Measurements from ENCODE around the gene NT5C2.

DNA sequence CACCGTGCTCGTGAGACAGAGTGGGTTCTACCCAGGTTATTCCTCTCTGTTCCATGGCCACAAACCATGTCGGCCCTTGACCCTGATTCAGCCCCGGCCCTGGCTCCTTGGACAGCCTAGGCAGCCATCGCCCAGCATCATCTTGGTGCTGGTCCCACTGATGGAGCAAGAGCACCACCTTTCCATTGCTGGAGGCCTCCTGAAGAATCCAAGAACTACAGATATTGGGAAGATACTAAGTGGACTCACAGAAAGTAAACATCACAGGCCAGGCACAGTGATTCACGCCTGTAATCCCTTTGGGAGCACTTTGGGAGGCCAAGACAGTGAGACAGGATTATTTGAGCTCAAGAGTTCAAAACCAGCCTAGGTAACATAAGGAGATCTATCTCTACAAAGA is 125.1 kb downstream of the NT5C2 start:
- TF ChIP-seq ZNF70 (CRISPR knock-in tag; IDR thresholded peaks at IDR 0.05): no peak
- TF ChIP-seq PPARA (CRISPR knock-in tag; IDR thresholded peaks at IDR 0.05; ENCODE audit: borderline replicate concordance): no peak
